ENCODE results near the gene MDK. TPM values are rescaled to one million over a fixed set of nuclear protein-coding genes. Genes with fewer than 3 reads are reported as not detected.
"Not testable (repeated sequence)": the region's sequence is repeated elsewhere in the genome, so short reads cannot be mapped to it uniquely, and the experiment has no call there.

The MDK gene
- total and polyA plus RNA-seq, 2 donors (not counting 3 experiments of a cell fraction or from before 2014, with no cell fraction given), result 331 to 893 TPM

DNA sequence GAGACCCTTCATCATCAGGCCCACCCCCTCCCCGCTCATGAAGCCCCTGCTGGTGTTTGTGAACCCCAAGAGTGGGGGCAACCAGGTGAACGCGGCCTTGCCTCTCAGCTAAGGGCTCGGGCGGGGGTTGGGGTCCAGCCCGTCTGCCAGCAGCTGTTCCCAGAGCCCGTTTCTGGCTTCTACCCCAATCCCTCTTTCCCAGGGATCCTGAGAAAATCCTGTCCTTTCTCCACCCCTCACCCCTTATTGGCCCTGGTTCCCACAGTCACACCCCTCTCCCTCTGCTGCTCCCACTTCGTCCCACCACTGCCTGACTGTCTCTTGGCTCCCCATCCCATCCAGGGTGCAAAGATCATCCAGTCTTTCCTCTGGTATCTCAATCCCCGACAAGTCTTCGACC, 9.4 kb upstream of the MDK start:
- no peaks in the 10 kb centered on the region for H3K9me1 ChIP-seq (replicated peaks; ENCODE audit: control insufficient read depth, extremely low read depth, insufficient read depth, low read length)
- H3K9me3 ChIP-seq (replicated peaks; ENCODE audit: control insufficient read depth, insufficient read depth, low read length), result no peaks in the 10 kb centered on the region
- ChIA-PET CTCF (no interaction called here), POLR2A (no interaction called here)
- intact Hi-C loops (cut with micrococcal nuclease), result no loop called here
- peaks cover 3 to 37% of the 10 kb centered on the region in 2 experiments for H3K36me3 ChIP-seq (ENCODE audit: control insufficient read depth in 2 of 2, extremely low read depth in 1 of 2, insufficient read depth in 2 of 2, low read length in 2 of 2)
- no peak overlapping the region for H3K27ac ChIP-seq (ENCODE audit: insufficient read depth, low read depth, low read length)
- no TSS peak for BruUV-seq (replicated peaks)
- no peak for DNase-seq (ENCODE audit: low read depth, low spot score)
- H3K4me3 ChIP-seq (replicated peaks in 1 of 3; ENCODE audit: insufficient read depth in 1 of 3, low read depth in 1 of 3, low read length in 3 of 3), result no peak overlapping the region
- TF ChIP-seq, protein P1, sequence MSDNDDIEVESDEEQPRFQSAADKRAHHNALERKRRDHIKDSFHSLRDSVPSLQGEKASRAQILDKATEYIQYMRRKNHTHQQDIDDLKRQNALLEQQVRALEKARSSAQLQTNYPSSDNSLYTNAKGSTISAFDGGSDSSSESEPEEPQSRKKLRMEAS (IDR thresholded peaks at IDR 0.05; ENCODE audit: insufficient read depth, insufficient read length), result no peak
- TF ChIP-seq GATA2 (IDR thresholded peaks at IDR 0.05; ENCODE audit: insufficient read depth, insufficient read length, low read depth, low read length) (no peak), POLR2A (IDR thresholded peaks at IDR 0.05; ENCODE audit: low read depth, low read length) (no peak), EZH2 (IDR thresholded peaks at IDR 0.05; ENCODE audit: borderline replicate concordance, low read depth, low read length, severe bottlenecking) (no peak)
- TF ChIP-seq, protein P2, sequence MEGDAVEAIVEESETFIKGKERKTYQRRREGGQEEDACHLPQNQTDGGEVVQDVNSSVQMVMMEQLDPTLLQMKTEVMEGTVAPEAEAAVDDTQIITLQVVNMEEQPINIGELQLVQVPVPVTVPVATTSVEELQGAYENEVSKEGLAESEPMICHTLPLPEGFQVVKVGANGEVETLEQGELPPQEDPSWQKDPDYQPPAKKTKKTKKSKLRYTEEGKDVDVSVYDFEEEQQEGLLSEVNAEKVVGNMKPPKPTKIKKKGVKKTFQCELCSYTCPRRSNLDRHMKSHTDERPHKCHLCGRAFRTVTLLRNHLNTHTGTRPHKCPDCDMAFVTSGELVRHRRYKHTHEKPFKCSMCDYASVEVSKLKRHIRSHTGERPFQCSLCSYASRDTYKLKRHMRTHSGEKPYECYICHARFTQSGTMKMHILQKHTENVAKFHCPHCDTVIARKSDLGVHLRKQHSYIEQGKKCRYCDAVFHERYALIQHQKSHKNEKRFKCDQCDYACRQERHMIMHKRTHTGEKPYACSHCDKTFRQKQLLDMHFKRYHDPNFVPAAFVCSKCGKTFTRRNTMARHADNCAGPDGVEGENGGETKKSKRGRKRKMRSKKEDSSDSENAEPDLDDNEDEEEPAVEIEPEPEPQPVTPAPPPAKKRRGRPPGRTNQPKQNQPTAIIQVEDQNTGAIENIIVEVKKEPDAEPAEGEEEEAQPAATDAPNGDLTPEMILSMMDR (IDR thresholded peaks at IDR 0.05; ENCODE audit: extremely low read depth in 1 of 2, insufficient read depth in 1 of 2, low read depth in 1 of 2, low read length in 2 of 2), result no peak
- FAIRE-seq, result no peak
- H3K79me2 ChIP-seq (ENCODE audit: control insufficient read depth, insufficient read depth, low read length), result no peaks in the 10 kb centered on the region
- H2AFZ ChIP-seq (ENCODE audit: low read depth, low read length), result no peak overlapping the region
- no peaks in the 10 kb centered on the region for H4K20me1 ChIP-seq (replicated peaks; ENCODE audit: control insufficient read depth, extremely low read depth, insufficient read depth, low read length)
- H3K9ac ChIP-seq (replicated peaks; ENCODE audit: extremely low read depth, insufficient read depth, low read length), result no peak overlapping the region
- no peak overlapping the region for H3K4me2 ChIP-seq (ENCODE audit: insufficient read depth, low read length)
- H3K27me3 ChIP-seq (ENCODE audit: control insufficient read depth in 2 of 2, insufficient read depth in 2 of 2, low read length in 2 of 2), result no peaks in the 10 kb centered on the region
- no peaks in the 10 kb centered on the region for H3K4me1 ChIP-seq (ENCODE audit: control insufficient read depth, extremely low read depth, insufficient read depth, low read length)
- dilution Hi-C loops (cut with MboI; ENCODE audit: extremely low pct_ligation_motif_present, low sequenced_read_pairs), result no loop called here

DNA sequence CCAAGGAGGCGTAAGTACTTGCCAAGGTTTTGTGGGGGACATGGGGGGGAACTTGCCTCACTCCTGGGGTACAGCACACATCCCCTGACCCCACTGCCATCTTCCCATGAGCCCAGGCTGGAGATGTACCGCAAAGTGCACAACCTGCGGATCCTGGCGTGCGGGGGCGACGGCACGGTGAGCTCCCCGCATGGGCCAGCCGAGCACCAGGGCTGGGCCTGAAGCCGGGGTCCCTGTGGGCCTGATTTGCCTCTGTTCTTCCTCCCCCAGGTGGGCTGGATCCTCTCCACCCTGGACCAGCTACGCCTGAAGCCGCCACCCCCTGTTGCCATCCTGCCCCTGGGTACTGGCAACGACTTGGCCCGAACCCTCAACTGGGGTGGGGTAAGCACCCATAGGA, 9.0 kb upstream of the MDK start:
- H2AFZ ChIP-seq (ENCODE audit: low read depth, low read length); FAIRE-seq; H3K27me3 ChIP-seq (ENCODE audit: control insufficient read depth in 2 of 2, insufficient read depth in 2 of 2, low read length in 2 of 2); H3K4me2 ChIP-seq (ENCODE audit: insufficient read depth, low read length); intact Hi-C loops (cut with micrococcal nuclease); BruUV-seq (replicated peaks); H4K20me1 ChIP-seq (replicated peaks; ENCODE audit: control insufficient read depth, extremely low read depth, insufficient read depth, low read length); POLR2A ChIA-PET; dilution Hi-C loops (cut with MboI; ENCODE audit: extremely low pct_ligation_motif_present, low sequenced_read_pairs); H3K4me1 ChIP-seq (ENCODE audit: control insufficient read depth, extremely low read depth, insufficient read depth, low read length); H3K27ac ChIP-seq (ENCODE audit: insufficient read depth, low read depth, low read length); H3K79me2 ChIP-seq (ENCODE audit: control insufficient read depth, insufficient read depth, low read length); H3K9me3 ChIP-seq (replicated peaks; ENCODE audit: control insufficient read depth, insufficient read depth, low read length); DNase-seq (ENCODE audit: low read depth, low spot score); H3K4me3 ChIP-seq (replicated peaks in 1 of 3; ENCODE audit: insufficient read depth in 1 of 3, low read depth in 1 of 3, low read length in 3 of 3); H3K9me1 ChIP-seq (replicated peaks; ENCODE audit: control insufficient read depth, extremely low read depth, insufficient read depth, low read length); H3K9ac ChIP-seq (replicated peaks; ENCODE audit: extremely low read depth, insufficient read depth, low read length): not testable (repeated sequence)
- CTCF ChIA-PET, result interaction anchor here (0.7 kb wide), 1 partner anchor 20 kb away, joined by 3 read pairs; no protein-coding TSS in a partner anchor
- H3K36me3 ChIP-seq (ENCODE audit: control insufficient read depth in 2 of 2, extremely low read depth in 1 of 2, insufficient read depth in 2 of 2, low read length in 2 of 2), result peaks cover 3 to 39% of the 10 kb centered on the region in 2 experiments
